Stimulated activated CD8-positive, alpha-beta memory T cell treated with anti-CD3 and anti-CD28 coated beads, Interleukin-15, amount 100 ng/mL, for 4 hours (primary cell): ENCODE measurements around the gene AARSD1.
"Not testable (repeated sequence)": the region's sequence is repeated elsewhere in the genome, so short reads cannot be mapped to it uniquely, and the experiment has no call there.

ENCODE experiments used
- DNase-seq, 2 donors: peaks; one replicate each; pipeline ENCODE4 v3.0.0-alpha.2; 2020; ENCODE audit warnings: low read depth in 2 of 2

Gene AARSD1

GRCh38 chr17:42964161-42964932 is at the start of gene AARSD1:
AARSD1 (minus strand) TSS chr17:42964454; CDS start chr17:42964440, 14 bp downstream.
- peak; percentile 76 to 77 for DNase-seq

- DNase-seq: no peak
These were observed 49.0 kb upstream of the AARSD1 start for GRCh38 chr17:43013296-43013695.

- no peak for DNase-seq
These were observed 47.6 kb upstream of the AARSD1 start for GRCh38 chr17:43011728-43012472.

- DNase-seq: no peak
These were observed 46.5 kb upstream of the AARSD1 start for GRCh38 chr17:43010667-43011308.

- peak; percentile 69 to 82 for DNase-seq
These were observed 42.6 kb upstream of the AARSD1 start, which contains the start of gene IFI35 for GRCh38 chr17:43006639-43007551. IFI35 (plus strand) TSS chr17:43006784; CDS start chr17:43006948, 164 bp downstream.

- no peak for DNase-seq
These were observed 39.4 kb upstream of the AARSD1 start for GRCh38 chr17:43003542-43004172.

- DNase-seq: not testable (repeated sequence)
These were observed 36.6 kb upstream of the AARSD1 start for GRCh38 chr17:43000894-43001293.

GRCh38 chr17:42999003-42999525 is 34.8 kb upstream of the AARSD1 start:
- DNase-seq: no peak

GRCh38 chr17:42997984-42998938 is 34.0 kb upstream of the AARSD1 start, which contains the start of gene RPL27:
RPL27 (plus strand) TSS chr17:42998419; CDS start chr17:42998751, 332 bp downstream.
- DNase-seq: peak; percentile 93 to 97

GRCh38 chr17:42997390-42997983 is 33.2 kb upstream of the AARSD1 start:
- DNase-seq: no peak

- not testable (repeated sequence) for DNase-seq
These were observed 29.7 kb upstream of the AARSD1 start for GRCh38 chr17:42993913-42994312.

GRCh38 chr17:42992872-42993271 is 28.6 kb upstream of the AARSD1 start:
- no peak for DNase-seq

GRCh38 chr17:42991471-42991870 is 27.2 kb upstream of the AARSD1 start:
- no peak for DNase-seq

- no peak for DNase-seq
These were observed 25.7 kb upstream of the AARSD1 start for GRCh38 chr17:42989726-42990652.

GRCh38 chr17:42989141-42989540 is 24.9 kb upstream of the AARSD1 start:
- DNase-seq: no peak

- no peak for DNase-seq
These were observed 21.0 kb upstream of the AARSD1 start for GRCh38 chr17:42985225-42985624.

- no peak for DNase-seq
These were observed 18.0 kb upstream of the AARSD1 start for GRCh38 chr17:42982266-42982665.
